ENCODE data around the gene ERI2. TPM values are rescaled to one million over a fixed set of nuclear protein-coding genes. Genes with fewer than 3 reads are reported as not detected.
"Not testable (repeated sequence)": the region's sequence is repeated elsewhere in the genome, so short reads cannot be mapped to it uniquely, and the experiment has no call there.

ERI2 gene
- total RNA-seq, 1 experiment from 2014 or later: 13.2 TPM

DNA sequence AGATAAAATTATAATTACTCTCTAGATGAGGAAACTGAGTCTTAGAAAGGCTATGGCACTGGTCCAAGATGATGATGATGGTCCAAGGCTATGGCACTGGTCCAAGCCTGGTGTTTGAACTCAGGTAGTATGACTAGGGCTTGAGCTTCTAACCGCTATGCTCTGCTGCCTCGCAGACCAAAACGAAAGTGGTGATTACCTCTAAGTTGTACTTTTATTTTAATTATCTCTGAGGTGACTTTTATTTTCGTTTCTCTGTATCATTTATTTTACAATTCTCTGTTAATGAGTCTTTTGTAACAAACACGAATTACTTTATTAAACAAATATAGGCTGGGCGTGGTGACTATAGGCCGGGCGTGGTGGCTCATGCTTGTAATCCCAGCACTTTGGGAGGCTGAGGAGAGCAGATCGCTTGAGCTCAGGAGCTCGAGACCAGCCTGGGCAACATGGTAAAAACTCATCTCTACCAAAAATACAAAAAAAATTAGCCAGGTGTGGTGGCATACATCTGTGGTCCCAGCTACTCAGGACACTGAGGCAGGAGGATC is 5.7 kb upstream of the ERI2 start:
- no peak for ATAC-seq
- H3K79me2 ChIP-seq (ENCODE audit: low read length): peaks cover 11% of the 10 kb centered on the region
- intact Hi-C loops (cut with micrococcal nuclease): no loop called here

DNA sequence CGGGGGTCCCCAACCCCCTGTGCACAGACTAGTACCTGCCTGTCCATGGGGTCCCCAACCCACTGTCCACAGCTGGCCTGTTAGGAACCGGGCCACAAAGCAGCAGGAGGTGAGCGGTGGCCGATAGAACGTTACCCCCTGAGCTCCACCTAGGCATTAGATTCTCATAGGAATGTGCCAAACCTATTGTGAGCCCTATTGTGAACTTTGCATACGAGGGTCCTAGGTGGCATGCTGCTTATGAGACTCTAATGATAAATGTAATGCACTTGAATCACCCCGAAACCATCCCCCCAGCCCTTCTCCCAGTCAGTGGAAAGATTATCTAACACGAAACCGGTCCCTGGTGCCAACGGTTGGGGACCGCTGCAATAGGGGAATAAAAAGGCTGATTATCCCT is 1.6 kb upstream of the ERI2 start:
- H3K4me1 ChIP-seq (ENCODE audit: insufficient read depth, low read length): peaks cover 14% of the 10 kb centered on the region
- CTCF ChIA-PET: no interaction called here
- H3K4me2 ChIP-seq (ENCODE audit: low read length): peak overlapping the region; percentile 86
- no TSS peak for BruUV-seq (replicated peaks)
- no peak overlapping the region for H3K27ac ChIP-seq (ENCODE audit: low read length)
- no peaks in the 10 kb centered on the region for H4K20me1 ChIP-seq (ENCODE audit: low read length)
- TF ChIP-seq, protein P1, sequence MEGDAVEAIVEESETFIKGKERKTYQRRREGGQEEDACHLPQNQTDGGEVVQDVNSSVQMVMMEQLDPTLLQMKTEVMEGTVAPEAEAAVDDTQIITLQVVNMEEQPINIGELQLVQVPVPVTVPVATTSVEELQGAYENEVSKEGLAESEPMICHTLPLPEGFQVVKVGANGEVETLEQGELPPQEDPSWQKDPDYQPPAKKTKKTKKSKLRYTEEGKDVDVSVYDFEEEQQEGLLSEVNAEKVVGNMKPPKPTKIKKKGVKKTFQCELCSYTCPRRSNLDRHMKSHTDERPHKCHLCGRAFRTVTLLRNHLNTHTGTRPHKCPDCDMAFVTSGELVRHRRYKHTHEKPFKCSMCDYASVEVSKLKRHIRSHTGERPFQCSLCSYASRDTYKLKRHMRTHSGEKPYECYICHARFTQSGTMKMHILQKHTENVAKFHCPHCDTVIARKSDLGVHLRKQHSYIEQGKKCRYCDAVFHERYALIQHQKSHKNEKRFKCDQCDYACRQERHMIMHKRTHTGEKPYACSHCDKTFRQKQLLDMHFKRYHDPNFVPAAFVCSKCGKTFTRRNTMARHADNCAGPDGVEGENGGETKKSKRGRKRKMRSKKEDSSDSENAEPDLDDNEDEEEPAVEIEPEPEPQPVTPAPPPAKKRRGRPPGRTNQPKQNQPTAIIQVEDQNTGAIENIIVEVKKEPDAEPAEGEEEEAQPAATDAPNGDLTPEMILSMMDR (conservative IDR thresholded peaks at IDR 0.05; ENCODE audit: low read depth, low read length): no peak
- TF ChIP-seq EZH2 (IDR thresholded peaks at IDR 0.05; ENCODE audit: low read length, unreplicated experiment) (no peak), EZH2phosphoT487 (IDR thresholded peaks at IDR 0.05; ENCODE audit: borderline replicate concordance, low read length) (no peak)
- no peak overlapping the region for H3K9ac ChIP-seq (ENCODE audit: low read length)
- H3K4me3 ChIP-seq (ENCODE audit: low read length): peak overlapping the region; percentile 81; the same call in 1 of the 2 replicates
- H3K36me3 ChIP-seq (ENCODE audit: low read depth, low read length): no peaks in the 10 kb centered on the region
- DNase-seq (no peak), ATAC-seq (no peak)
- POLR2A ChIA-PET (ENCODE audit: unreplicated experiment): no interaction called here
- H3F3A ChIP-seq (ENCODE audit: low read length, unreplicated experiment): no peaks in the 10 kb centered on the region
- H3K9me2 ChIP-seq (replicated peaks; ENCODE audit: low read length): no peaks in the 10 kb centered on the region
- peaks cover 13% of the 10 kb centered on the region for H3K79me2 ChIP-seq (ENCODE audit: low read length)
- intact Hi-C loops (cut with micrococcal nuclease): loop anchor here (2.0 kb wide), 1 partner anchor 31 kb away; no protein-coding TSS in a partner anchor
- no peaks in the 10 kb centered on the region for H3K27me3 ChIP-seq (ENCODE audit: low read length)
- no peak overlapping the region for H2AFZ ChIP-seq (ENCODE audit: low read length)
- no peaks in the 10 kb centered on the region for H3K9me3 ChIP-seq (ENCODE audit: low read length)

More for the DNA sequence above, 5.7 kb upstream of the ERI2 start:
- Histone ChIP-seq H3K4me3 (ENCODE audit: low read length) (no peak overlapping the region), H3K9me2 (replicated peaks; ENCODE audit: low read length) (no peaks in the 10 kb centered on the region), H3K36me3 (ENCODE audit: low read depth, low read length) (no peaks in the 10 kb centered on the region), H3K4me2 (ENCODE audit: low read length) (no peak overlapping the region), H3K9ac (ENCODE audit: low read length) (no peak overlapping the region), H3F3A (ENCODE audit: low read length, unreplicated experiment) (no peaks in the 10 kb centered on the region), H3K9me3 (ENCODE audit: low read length) (no peaks in the 10 kb centered on the region), H2AFZ (ENCODE audit: low read length) (no peak overlapping the region), H3K4me1 (ENCODE audit: insufficient read depth, low read length) (0 out of 2 replicates have a peak, but pooled peaks cover 8% of the 10 kb centered on the region), H3K27ac (ENCODE audit: low read length) (no peak overlapping the region), H4K20me1 (ENCODE audit: low read length) (no peaks in the 10 kb centered on the region), H3K27me3 (ENCODE audit: low read length) (no peaks in the 10 kb centered on the region)
- no TSS peak for BruUV-seq (replicated peaks)
- ChIA-PET CTCF (no interaction called here), POLR2A (ENCODE audit: unreplicated experiment) (no interaction called here)
- no peak for DNase-seq
- TF ChIP-seq EZH2phosphoT487 (IDR thresholded peaks at IDR 0.05; ENCODE audit: borderline replicate concordance, low read length) (no peak), EZH2 (IDR thresholded peaks at IDR 0.05; ENCODE audit: low read length, unreplicated experiment) (no peak)
- TF ChIP-seq, protein P1 (conservative IDR thresholded peaks at IDR 0.05; ENCODE audit: low read depth, low read length): no peak

DNA sequence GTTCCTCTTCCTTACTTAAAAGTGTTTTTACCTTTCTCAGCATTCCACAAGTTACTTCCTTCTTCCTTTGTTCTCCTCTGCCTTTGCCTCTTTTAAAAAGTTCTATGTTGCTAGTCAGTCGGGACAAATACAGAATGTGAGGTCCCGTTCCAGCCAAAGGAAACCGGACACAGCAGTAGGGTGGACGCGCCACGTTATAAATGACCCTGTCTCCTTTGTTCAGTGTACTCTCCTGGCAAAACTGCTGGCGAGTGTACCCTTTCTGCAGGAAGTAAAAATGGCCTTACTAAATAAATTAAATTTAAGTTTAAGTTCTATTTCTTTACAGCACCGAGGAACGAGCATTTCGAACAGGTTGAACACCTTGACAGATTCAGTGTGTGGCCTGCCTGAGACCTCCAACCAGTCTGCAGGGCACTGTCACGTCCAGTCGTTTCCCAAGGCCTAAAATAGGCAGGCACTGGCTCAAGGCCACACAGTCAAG is 546 bp downstream of the ERI2 start:
- POLR2A ChIA-PET (ENCODE audit: unreplicated experiment); H3K9me3 ChIP-seq (ENCODE audit: low read length); H3F3A ChIP-seq (ENCODE audit: low read length, unreplicated experiment); CTCF ChIA-PET; H3K36me3 ChIP-seq (ENCODE audit: low read depth, low read length); H3K9me2 ChIP-seq (replicated peaks; ENCODE audit: low read length); H3K27me3 ChIP-seq (ENCODE audit: low read length); H4K20me1 ChIP-seq (ENCODE audit: low read length): not testable (repeated sequence)
- Histone ChIP-seq H3K4me2 (ENCODE audit: low read length) (peak overlapping the region; percentile 86), H3K79me2 (ENCODE audit: low read length) (peaks cover 16% of the 10 kb centered on the region), H2AFZ (ENCODE audit: low read length) (peak overlapping the region; percentile 92), H3K9ac (ENCODE audit: low read length) (peak overlapping the region; percentile 89), H3K27ac (ENCODE audit: low read length) (peak overlapping the region; percentile 81), H3K4me3 (ENCODE audit: low read length) (peak overlapping the region; percentile 81), H3K4me1 (ENCODE audit: insufficient read depth, low read length) (peaks cover 14% of the 10 kb centered on the region)
- ATAC-seq: peak; percentile 5; the same call in 1 of the 2 replicates
- intact Hi-C loops (cut with micrococcal nuclease): loop anchor here (2.0 kb wide), 1 partner anchor 33 kb away; no protein-coding TSS in a partner anchor
- TSS peak; percentile 81 for BruUV-seq (replicated peaks)
- peak; percentile 20 for DNase-seq
